K562 (cell line): Measurements from ENCODE around the gene SPTLC1. TPM values are rescaled to one million over a fixed set of nuclear protein-coding genes. Genes with fewer than 3 reads are reported as not detected.

Experiments
- GATAD2A ChIP-seq: fragments of 450-650 bp; IDR thresholded peaks from 2 replicates; pipeline ENCODE4 v1.6.1; 2017
- HDAC3 ChIP-seq: fragments of 450-650 bp; IDR thresholded peaks from 2 replicates; pipeline ENCODE4 v1.6.1; 2018; ENCODE audit warnings: borderline replicate concordance, mild to moderate bottlenecking, moderate library complexity; ENCODE audit not compliant: partially characterized antibody
- HOMEZ ChIP-seq: fragments of 250-450 bp; sonication (Bioruptor Pico); IDR thresholded peaks from 2 replicates; pipeline ENCODE4 v1.4.0; 2020; ENCODE audit warnings: mild to moderate bottlenecking, moderate library complexity
- NCOA6 ChIP-seq: fragments of 450-650 bp; IDR thresholded peaks from 2 replicates; pipeline ENCODE4 v1.6.1; 2017; ENCODE audit warnings: mild to moderate bottlenecking
- ZC3H11A ChIP-seq: IDR thresholded peaks from 2 replicates; pipeline ENCODE4 v1.6.1; 2012; ENCODE audit warnings: low read depth, low read length, improper control_type of control experiment
- ZC3H8 ChIP-seq: fragments of 450-650 bp; IDR thresholded peaks from 2 replicates; pipeline ENCODE4 v1.6.1; 2017
- ZNF609 ChIP-seq: sonication (generic); formaldehyde crosslinking; IDR thresholded peaks from 2 replicates; pipeline ENCODE4 v1.8.1; 2023; ENCODE audit warnings: missing genetic modification reagents, mild to moderate bottlenecking, borderline replicate concordance
- polyA plus RNA-seq, 8 experiments: library from polyadenylated mRNA; depleted of rRNA in 4 of 8; stranded (reverse) in 5 of 8; unstranded in 3 of 8; fragments of >200 nt; fragmentation: Nextera tagmentation in 2 of 8; fragmentation: Illumina TruSeq in 1 of 8; extraction: Ambion mirVana in 2 of 8; extraction: Trizol in 1 of 8; gene quantifications; 2 replicates each; pipeline versions ENCODE4 v1.2.1 to v1.2.3, GENCODE V29; 2011 to 2014; ENCODE audit warnings: inconsistent platforms in 1 of 8, missing spikeins in 1 of 8
- total RNA-seq, 7 experiments: library from RNA; depleted of rRNA in 6 of 7; stranded (reverse); fragments of >200 nt in 6 of 7; fragmentation: Illumina TruSeq in 2 of 7; extraction: Trizol in 2 of 7; gene quantifications; 2 replicates each; pipeline versions ENCODE4 v1.2.1 to v1.2.3, GENCODE V29; 2011 to 2021; ENCODE audit warnings: low replicate concordance in 1 of 7

Gene SPTLC1
- total and polyA plus RNA-seq, 9 of the 15 experiments (the other 6 are each of a cell fraction or from before 2014, with no cell fraction given) = 58.8 to 125 (median 84.5) TPM

- TF ChIP-seq ZC3H11A = no peak
- no peak for TF ChIP-seq ZC3H8
- TF ChIP-seq NCOA6 = no peak
- no peak for TF ChIP-seq ZNF609 (CRISPR knock-in tag)
- no peak for TF ChIP-seq HOMEZ (CRISPR knock-in tag)
- TF ChIP-seq GATAD2A = no peak
- TF ChIP-seq HDAC3 = no peak
Measured at GRCh38 chr9:92032891-92033290, 82.3 kb downstream of the SPTLC1 start (continued).
